PFSK-1 (cell line): ENCODE measurements around the gene SETD5.

ENCODE experiments used
- POLR2AphosphoS5 ChIP-seq: IDR thresholded peaks from 2 replicates; pipeline ENCODE4 v1.6.1; 2012; ENCODE audit warnings: low read depth, mild to moderate bottlenecking, control low read depth, low read length, moderate library complexity
- SIN3A ChIP-seq: IDR thresholded peaks from 2 replicates; pipeline ENCODE4 v1.6.1; 2012; ENCODE audit warnings: mild to moderate bottlenecking, low read length, moderate library complexity, borderline replicate concordance; ENCODE audit not compliant: insufficient read depth
- TAF1 ChIP-seq: IDR thresholded peaks from 2 replicates; pipeline ENCODE4 v1.6.1; 2012; ENCODE audit warnings: low read length, control low read depth, borderline replicate concordance; ENCODE audit not compliant: insufficient read depth

DNA sequence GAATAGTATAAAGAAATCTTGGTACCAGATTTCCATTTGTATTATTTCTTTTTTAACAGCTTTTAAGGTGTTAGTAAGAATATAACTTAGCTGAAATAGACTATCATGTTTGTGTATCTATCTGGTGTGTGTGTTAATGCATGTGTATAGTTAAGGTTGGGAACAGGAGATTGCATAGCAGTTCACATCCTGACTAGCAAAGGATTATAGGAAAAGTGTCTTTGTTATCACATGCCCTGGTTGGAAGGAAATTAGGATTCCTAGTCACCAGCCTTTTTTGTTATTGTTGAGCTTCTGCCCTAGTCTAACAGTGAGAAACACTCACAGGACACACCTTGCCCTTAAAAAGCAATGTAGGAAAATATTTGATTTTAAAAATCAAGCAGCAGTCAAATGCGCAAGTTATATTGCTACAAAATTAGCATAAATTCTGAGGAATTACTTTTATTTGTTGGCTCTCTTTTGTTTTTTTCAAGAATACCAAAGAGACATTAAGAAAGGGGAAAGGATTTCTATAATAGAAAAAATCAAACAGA lies 58.2 kb downstream of the SETD5 start:
- no peak for TF ChIP-seq POLR2AphosphoS5
- no peak for TF ChIP-seq TAF1
- TF ChIP-seq SIN3A = no peak
